ENCODE results near the gene PITRM1.

Gene PITRM1

GRCh38 chr10:3143791-3144434 is 28.7 kb downstream of the PITRM1 start:
- no peak for TF ChIP-seq CTCF (IDR thresholded peaks at IDR 0.05; ENCODE audit: low read depth, low read length, missing control alignments)
- in situ Hi-C loops (cut with HindIII; ENCODE audit: low pct_ligation_motif_present, low sequenced_read_pairs): no loop called here
- H3K36me3 ChIP-seq (replicated peaks): peaks cover 87% of the 10 kb centered on the region
- no peaks in the 10 kb centered on the region for H3K27me3 ChIP-seq (replicated peaks)
- no peak for DNase-seq
- no peak overlapping the region for H3K4me3 ChIP-seq (ENCODE audit: low read depth, low read length)
- H3K27ac ChIP-seq: no peak overlapping the region

- no peak for TF ChIP-seq CTCF (IDR thresholded peaks at IDR 0.05; ENCODE audit: low read depth, low read length, missing control alignments)
- Histone ChIP-seq H3K27ac (no peak overlapping the region), H3K27me3 (replicated peaks) (no peaks in the 10 kb centered on the region), H3K36me3 (replicated peaks) (peaks cover 87% of the 10 kb centered on the region), H3K4me3 (ENCODE audit: low read depth, low read length) (no peak overlapping the region)
- DNase-seq: no peak
- in situ Hi-C loops (cut with HindIII; ENCODE audit: low pct_ligation_motif_present, low sequenced_read_pairs): no loop called here
These were observed 29.2 kb downstream of the PITRM1 start for GRCh38 chr10:3143366-3143765.

- in situ Hi-C loops (cut with HindIII; ENCODE audit: low pct_ligation_motif_present, low sequenced_read_pairs): no loop called here
- no peak for TF ChIP-seq CTCF (IDR thresholded peaks at IDR 0.05; ENCODE audit: low read depth, low read length, missing control alignments)
- Histone ChIP-seq H3K27me3 (replicated peaks) (no peaks in the 10 kb centered on the region), H3K27ac (no peak overlapping the region), H3K4me3 (ENCODE audit: low read depth, low read length) (no peak overlapping the region), H3K36me3 (replicated peaks) (peaks cover 89% of the 10 kb centered on the region)
- no peak for DNase-seq
These were observed 30.3 kb downstream of the PITRM1 start for GRCh38 chr10:3142146-3142875.

GRCh38 chr10:3141351-3142005 is 31.1 kb downstream of the PITRM1 start:
- no peaks in the 10 kb centered on the region for H3K27me3 ChIP-seq (replicated peaks)
- no peak for TF ChIP-seq CTCF (IDR thresholded peaks at IDR 0.05; ENCODE audit: low read depth, low read length, missing control alignments)
- peaks cover 91% of the 10 kb centered on the region for H3K36me3 ChIP-seq (replicated peaks)
- no peak overlapping the region for H3K27ac ChIP-seq
- in situ Hi-C loops (cut with HindIII; ENCODE audit: low pct_ligation_motif_present, low sequenced_read_pairs): no loop called here
- no peak overlapping the region for H3K4me3 ChIP-seq (ENCODE audit: low read depth, low read length)
- DNase-seq: no peak

- Histone ChIP-seq H3K4me3 (ENCODE audit: low read depth, low read length) (no peak overlapping the region), H3K36me3 (replicated peaks) (peaks cover 93% of the 10 kb centered on the region), H3K27ac (no peak overlapping the region), H3K27me3 (replicated peaks) (no peaks in the 10 kb centered on the region)
- DNase-seq: no peak
- in situ Hi-C loops (cut with HindIII; ENCODE audit: low pct_ligation_motif_present, low sequenced_read_pairs): no loop called here
- no peak for TF ChIP-seq CTCF (IDR thresholded peaks at IDR 0.05; ENCODE audit: low read depth, low read length, missing control alignments)
These were observed 32.3 kb downstream of the PITRM1 start for GRCh38 chr10:3140280-3140679.
